Kidney tubule cell (primary cell): Measurements from ENCODE around the gene TNC.

Experiments
- DNase-seq: peaks from one replicate; pipeline ENCODE4 v3.0.0-alpha.2; 2018; ENCODE audit warnings: low spot score

TNC gene

DNA sequence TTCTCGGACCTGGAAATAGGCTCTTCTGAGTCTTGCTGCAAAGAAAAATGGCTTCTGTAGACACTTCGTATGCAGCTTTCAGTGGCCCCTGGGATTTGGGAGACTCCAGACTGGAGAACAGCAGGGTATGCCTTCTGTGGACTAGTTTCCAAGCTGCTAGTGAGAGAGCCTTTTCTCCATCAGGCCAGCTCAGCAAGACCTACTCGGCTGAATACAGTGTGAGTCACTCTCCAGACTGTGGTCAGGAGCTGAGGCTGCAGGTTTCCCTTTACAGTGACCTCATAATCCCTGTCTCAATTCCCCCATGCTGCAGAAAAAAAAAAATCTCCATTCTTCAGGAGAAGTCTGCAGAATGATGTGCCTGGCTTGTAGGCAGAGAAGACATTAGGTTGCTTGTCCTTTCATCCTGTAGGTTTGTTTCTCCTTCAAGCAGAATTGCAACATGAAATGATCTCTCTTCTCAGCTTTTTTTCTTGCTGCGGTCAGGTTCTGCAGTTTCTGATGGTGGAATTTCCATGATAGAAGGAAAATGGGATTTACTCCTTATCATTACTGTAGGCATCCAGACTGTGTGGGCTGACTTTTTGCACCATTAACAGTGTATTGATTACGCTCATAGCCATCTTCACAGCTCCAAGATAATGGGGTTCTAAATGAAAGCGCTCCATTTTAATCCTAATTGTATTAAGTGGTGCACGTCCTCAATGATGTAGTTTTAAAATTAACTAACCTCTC, 109.3 kb downstream of the TNC start:
- peak; percentile 87 for DNase-seq

GRCh38 chr9:115006660-115007059, 111.3 kb downstream of the TNC start:
- peak; percentile 57 for DNase-seq

- DNase-seq, result no peak
Observed at GRCh38 chr9:115005322-115005721, 112.6 kb downstream of the TNC start.

GRCh38 chr9:115004545-115004944, 113.4 kb downstream of the TNC start:
- peak; percentile 11 for DNase-seq

DNA sequence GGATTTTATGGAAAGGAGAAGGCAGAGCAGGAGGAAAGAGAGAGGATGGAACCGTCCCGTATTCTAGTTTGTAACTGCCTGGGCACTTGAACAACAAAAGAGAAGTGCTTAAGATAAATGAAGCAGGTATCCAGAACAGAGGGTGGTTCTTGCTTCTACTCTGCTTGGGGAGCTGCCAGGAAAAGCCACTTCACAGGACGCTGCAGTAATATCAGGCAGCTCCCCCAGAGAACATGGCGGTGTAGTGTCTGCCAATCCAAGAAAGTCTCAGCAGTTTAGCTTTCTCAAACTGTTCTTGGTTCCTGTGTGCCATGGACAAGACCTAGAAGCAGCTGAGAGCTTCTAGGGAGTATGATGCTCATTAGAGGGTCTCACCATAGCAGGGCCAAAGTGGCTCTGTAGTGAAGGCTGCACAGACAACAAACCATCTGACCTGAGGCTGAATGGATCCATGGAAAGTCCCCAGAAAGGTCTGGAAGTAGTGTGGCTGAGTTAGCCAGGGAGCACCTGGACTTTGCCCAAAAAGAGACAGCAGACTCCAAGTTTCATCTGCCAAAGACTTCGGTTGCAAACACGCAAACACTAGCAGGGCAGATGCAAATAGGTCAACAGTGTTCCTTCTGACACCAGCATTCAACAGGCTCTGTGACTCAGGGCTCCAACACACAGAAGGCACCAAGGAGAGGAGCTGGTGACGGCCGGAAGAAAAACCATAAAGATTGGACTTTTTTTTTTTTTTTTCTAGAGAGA, 115.4 kb downstream of the TNC start:
- no peak for DNase-seq

DNA sequence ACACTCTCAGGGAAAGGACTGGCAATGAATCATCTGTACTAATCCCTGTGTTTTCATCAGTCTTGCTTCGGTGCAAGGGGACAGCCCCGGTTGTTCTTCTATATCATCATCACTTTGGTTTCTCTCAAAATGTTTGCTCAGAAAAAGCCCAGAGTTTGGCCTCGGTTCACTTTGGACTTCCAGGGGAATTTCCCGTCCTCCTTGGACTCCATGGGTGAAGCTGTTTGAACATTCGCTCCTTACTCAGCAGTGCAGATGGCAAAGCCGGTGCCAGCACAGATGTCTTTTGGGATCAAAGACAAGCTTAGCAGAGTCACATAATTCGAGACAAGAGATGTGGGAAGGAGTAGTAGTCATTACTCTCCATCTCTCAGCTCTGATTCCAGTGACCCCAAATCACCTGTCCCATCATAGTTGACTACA, 117.7 kb downstream of the TNC start:
- peak; percentile 35 for DNase-seq

GRCh38 chr9:114998326-114998725, 119.6 kb downstream of the TNC start:
- no peak for DNase-seq

DNA sequence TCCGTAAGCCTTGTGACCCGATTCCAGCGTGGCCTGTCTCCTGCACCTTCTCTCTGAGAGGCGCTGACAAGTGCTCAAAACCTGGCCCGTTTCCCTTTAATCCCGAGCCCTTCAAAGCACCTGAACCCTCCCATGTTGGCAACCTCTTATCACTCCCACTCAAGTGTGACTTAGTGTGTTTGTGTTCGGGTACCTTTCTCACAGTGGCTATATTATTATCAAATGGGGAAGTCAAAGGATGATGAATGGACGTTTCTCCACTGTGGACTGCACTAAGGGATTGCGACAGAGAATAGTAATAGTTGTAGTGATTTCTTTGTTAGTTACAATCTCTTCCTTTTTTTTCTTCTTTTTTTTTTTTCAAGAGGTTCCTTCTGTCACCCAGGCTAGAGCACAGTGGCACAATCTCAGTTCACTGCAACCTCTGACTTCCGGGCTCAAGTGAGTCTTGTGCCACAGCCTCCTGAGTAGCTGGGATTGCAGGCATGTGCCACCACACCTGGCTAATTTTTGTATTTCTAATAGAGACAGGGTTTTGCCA, 122.2 kb downstream of the TNC start:
- DNase-seq, result no peak

DNA sequence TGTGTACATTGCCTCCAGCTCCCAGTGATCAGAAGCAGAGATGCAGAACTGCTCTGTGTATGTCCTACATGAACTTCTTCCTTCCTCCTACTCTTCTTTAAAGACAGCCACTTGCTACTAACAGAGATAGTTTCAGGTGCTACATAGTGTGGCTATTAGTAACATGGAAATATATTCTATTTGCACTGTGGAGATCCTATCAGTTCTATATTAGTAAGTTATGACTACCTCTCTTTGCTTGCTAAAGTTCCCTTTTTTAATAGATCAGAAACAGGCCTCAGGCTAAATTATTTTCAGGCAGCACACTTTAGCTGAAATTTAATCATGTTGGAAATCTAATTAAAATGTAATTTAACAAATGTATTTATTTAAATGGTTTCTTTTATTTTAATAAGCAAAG, 123.2 kb downstream of the TNC start:
- no peak for DNase-seq

GRCh38 chr9:114991861-114992260, 126.1 kb downstream of the TNC start:
- no peak for DNase-seq

DNA sequence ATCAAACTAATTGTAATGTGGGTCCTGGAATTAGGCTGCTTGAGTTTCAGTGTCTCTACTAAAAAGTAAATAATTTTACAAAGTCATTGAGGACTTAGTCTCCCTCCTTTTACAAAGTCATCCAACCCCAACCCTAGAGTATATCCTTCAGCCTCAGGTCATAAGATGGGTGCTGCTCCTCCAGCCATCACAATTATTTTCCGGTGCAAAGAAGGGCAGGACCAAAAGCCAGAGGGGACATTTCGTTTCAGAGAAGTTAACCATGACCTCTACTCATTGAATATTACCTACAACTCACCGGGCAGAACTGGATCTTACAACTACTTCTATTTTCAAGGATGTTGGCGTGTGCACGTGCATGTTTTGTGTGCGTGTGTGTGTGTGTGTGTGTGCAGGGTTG, 127.1 kb downstream of the TNC start:
- DNase-seq, result no peak

- DNase-seq, result no peak
Observed at GRCh38 chr9:114989600-114990410, 128.2 kb downstream of the TNC start.

DNA sequence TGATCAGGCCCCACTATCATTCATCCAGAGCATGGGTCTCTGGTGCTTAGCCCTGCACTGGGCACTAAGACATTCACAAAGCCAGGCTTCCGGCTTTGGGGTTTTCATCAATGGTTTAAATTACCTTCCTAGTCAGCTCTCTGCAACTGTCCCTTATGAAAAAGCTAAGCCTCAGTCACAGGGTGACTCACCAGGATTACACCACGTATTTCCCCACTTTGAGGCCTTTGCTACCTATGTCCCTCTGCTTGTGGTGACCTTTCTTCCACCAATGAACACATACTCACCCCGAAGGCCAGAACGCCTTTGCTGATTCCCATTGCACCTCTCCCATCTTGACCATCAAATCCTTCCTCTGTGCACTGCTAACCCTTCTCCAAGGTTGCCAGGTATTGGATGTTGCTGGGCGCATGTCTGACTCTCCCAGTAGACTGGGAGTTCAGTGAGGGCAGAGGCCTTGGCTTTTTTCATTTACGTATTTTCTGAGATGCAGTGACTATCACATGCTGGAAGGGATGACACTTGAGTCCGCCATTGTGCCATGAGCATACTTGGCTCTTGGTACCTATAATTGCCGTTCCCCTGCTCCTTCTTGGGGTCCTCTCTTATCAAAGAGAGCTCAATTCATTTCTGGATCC, 128.9 kb downstream of the TNC start:
- DNase-seq, result peak; percentile 44

DNA sequence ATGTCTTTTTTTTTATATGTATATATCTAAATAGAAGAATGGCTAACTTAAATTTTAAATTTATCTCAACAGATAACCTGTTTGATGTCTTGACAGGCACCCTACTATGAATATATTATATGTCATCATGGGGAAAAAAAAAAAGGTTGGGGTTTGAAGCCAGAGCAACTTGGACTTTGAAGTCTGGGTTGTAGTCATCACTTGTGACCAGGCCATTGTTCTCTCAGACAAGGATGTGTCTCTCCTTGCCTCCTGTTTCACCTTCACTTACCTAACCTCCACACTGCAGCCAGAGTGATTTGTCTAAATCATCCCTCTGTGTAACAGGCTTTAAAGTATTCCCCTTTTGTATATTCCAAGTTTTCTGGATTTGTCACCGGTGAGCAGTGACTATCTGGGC, 130.8 kb downstream of the TNC start:
- no peak for DNase-seq

- no peak for DNase-seq
Observed at GRCh38 chr9:114985959-114986501, 131.9 kb downstream of the TNC start.

DNA sequence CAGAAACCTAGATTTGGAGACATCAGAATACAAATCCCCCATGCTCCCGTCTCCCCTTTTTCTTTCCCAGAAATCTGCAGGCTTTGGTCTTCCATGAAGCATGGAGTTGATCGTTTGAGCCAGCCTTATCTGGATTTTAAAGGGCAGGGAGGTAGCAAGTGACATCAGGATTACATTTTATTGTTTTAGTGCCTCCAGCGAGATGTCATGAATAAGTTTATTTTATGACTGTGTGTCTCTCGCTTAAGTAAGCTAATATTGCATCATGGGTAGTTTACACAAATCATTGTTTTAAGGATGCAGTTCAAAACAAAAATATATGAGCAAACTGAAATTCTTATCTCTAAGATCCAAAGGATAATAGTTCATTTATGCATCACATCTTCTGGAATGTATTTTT, 136.9 kb downstream of the TNC start:
- DNase-seq, result no peak

- no peak for DNase-seq
Observed at GRCh38 chr9:114973216-114973615, 144.7 kb downstream of the TNC start.

DNA sequence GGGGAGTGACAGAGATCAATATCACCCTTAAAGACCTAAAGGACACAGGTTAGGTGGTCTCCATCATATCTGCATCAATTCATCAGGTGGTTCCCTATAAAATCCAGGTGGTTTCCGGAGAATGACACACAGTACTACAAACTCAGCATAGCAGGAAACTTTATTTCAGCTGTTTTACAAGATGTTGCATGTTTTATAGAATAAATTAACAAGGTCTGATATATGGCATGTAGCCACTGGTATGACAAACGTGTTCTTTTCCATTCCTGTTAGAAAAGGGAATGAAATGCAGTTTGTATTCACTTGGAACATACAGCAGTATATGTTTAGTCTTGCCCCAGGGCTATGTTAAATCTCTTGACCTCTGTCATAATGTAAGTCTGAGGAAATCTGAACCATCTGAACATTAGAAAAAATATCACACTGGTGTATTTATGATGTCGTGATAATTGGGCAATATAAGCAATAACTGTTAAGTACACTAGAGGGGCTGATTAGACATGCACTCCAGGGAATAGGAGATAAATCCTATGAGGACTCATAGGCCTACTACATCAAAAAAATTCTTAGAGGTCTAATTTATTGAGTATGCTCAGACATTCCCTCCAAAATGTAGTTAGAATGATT, 145.3 kb downstream of the TNC start:
- DNase-seq, result no peak
